B cell (primary cell): Measurements from ENCODE around the gene DNAH12. TPM values are rescaled to one million over a fixed set of nuclear protein-coding genes. Genes with fewer than 3 reads are reported as not detected.

Experiments used
- ATAC-seq: fragments of 200-7000 bp; cut with Tn5 transposase; one replicate; pipeline ENCODE4 v1.10.0; 2021; ENCODE audit warnings: low read depth, mild to moderate bottlenecking, moderate number of reproducible peaks, moderate library complexity
- CTCF ChIA-PET: fragments of 350-600 bp; sonication (Branson Sonifier 250); formaldehyde crosslinking; loops from one replicate; lab custom pipeline; 2021; ENCODE audit warnings: antibody characterized with exemption, inconsistent platforms; lab: Charles Lee
- POLR2A ChIA-PET: fragments of 350-600 bp; sonication (Branson Sonifier 250); formaldehyde crosslinking; loops from one replicate; lab custom pipeline; 2021; ENCODE audit warnings: antibody characterized with exemption; lab: Charles Lee
- DNase-seq: peaks from one replicate; pipeline ENCODE4 v3.0.0; 2013
- H2AFZ ChIP-seq: 2 replicates; pipeline ENCODE4 v1.6.1; 2012; ENCODE audit warnings: mild to moderate bottlenecking, low read depth, low read length; ENCODE audit not compliant: insufficient read depth, poor library complexity, severe bottlenecking
- H3K27ac ChIP-seq, 2 donors: 1 replicate in 1 of 2; 2 replicates in 1 of 2; pipeline ENCODE4 v1.5.1; 2012 to 2013; ENCODE audit warnings: low read length in 2 of 2, mild to moderate bottlenecking in 2 of 2, moderate library complexity in 1 of 2
- H3K27me3 ChIP-seq, 4 experiments: fragments of 200-600 bp in 1 of 4; sonication (generic) in 1 of 4; replicated peaks in 1 of 4; 1 replicate in 2 of 4; 2 replicates in 2 of 4; pipeline versions ENCODE4 v1.6.1 to v1.7.0; 2013 to 2016; ENCODE audit warnings: low read length in 3 of 4, mild to moderate bottlenecking in 2 of 4, mixed read lengths in 1 of 4, moderate library complexity in 1 of 4; ENCODE audit not compliant: insufficient read depth in 4 of 4, control insufficient read depth in 3 of 4; ENCODE audit errors: control extremely low read depth in 1 of 4
- H3K36me3 ChIP-seq, 2 experiments: replicated peaks in 1 of 2; 1 replicate in 1 of 2; 2 replicates in 1 of 2; pipeline versions ENCODE4 v1.6.1 to v1.7.1; 2013; ENCODE audit warnings: low read length in 1 of 2; ENCODE audit not compliant: insufficient read depth in 2 of 2, control insufficient read depth in 1 of 2; ENCODE audit errors: control extremely low read depth in 1 of 2, extremely low read depth in 1 of 2
- H3K4me1 ChIP-seq, 2 donors: fragments of 200-600 bp in 1 of 2; sonication (generic) in 1 of 2; 1 replicate in 1 of 2; 2 replicates in 1 of 2; pipeline versions ENCODE4 v1.5.1 to v1.6.1; 2013 to 2017; ENCODE audit warnings: low read length in 2 of 2; ENCODE audit not compliant: control insufficient read depth in 2 of 2, insufficient read depth in 2 of 2
- H3K4me2 ChIP-seq: replicated peaks from 2 replicates; pipeline ENCODE3; 2012; ENCODE audit warnings: mild to moderate bottlenecking, low read depth, low read length; ENCODE audit not compliant: poor library complexity, severe bottlenecking
- H3K4me3 ChIP-seq, 5 experiments: fragments of 200-600 bp in 1 of 5; sonication (generic) in 1 of 5; 1 replicate in 3 of 5; 2 replicates in 2 of 5; pipeline versions ENCODE4 v1.5.1 to v1.7.0; 2011 to 2016; ENCODE audit warnings: low read length in 4 of 5, mild to moderate bottlenecking in 4 of 5, low read depth in 2 of 5, control low read depth in 1 of 5, moderate library complexity in 1 of 5; ENCODE audit not compliant: insufficient read depth in 1 of 5; ENCODE audit errors: control extremely low read depth in 1 of 5, extremely low read depth in 1 of 5
- H3K79me2 ChIP-seq: fragments of 200-600 bp; sonication (generic); one replicate; pipeline ENCODE4 v1.6.0; 2016; ENCODE audit warnings: low read length; ENCODE audit not compliant: control insufficient read depth, insufficient read depth
- H3K9ac ChIP-seq: fragments of 200-600 bp; sonication (generic); 2 replicates; pipeline ENCODE4 v1.6.1; 2017; ENCODE audit warnings: mild to moderate bottlenecking, low read length, moderate library complexity
- H3K9me3 ChIP-seq, 3 donors: one replicate each; pipeline versions ENCODE4 v1.6.1 to v1.7.1; 2013; ENCODE audit warnings: low read length in 2 of 3; ENCODE audit not compliant: control insufficient read depth in 2 of 3, insufficient read depth in 1 of 3; ENCODE audit errors: control extremely low read depth in 1 of 3
- H4K20me1 ChIP-seq: 2 replicates; pipeline ENCODE4 v1.6.0; 2012; ENCODE audit warnings: mild to moderate bottlenecking, low read length; ENCODE audit not compliant: insufficient read depth, control insufficient read depth, poor library complexity, severe bottlenecking
- H3K27ac Mint-ChIP-seq: one replicate; pipeline ENCODE4 v1.8.0; 2021; ENCODE audit warnings: mixed read lengths
- H3K27me3 Mint-ChIP-seq: one replicate; pipeline ENCODE4 v1.8.0; 2021; ENCODE audit warnings: mixed read lengths
- H3K4me1 Mint-ChIP-seq: one replicate; pipeline ENCODE4 v1.8.0; 2021; ENCODE audit warnings: mixed read lengths
- H3K4me3 Mint-ChIP-seq: one replicate; pipeline ENCODE4 v1.8.0; 2021; ENCODE audit warnings: mixed read lengths
- H3K9me3 Mint-ChIP-seq: one replicate; pipeline ENCODE4 v1.8.0; 2022; ENCODE audit warnings: mixed read lengths; ENCODE audit not compliant: insufficient read depth
- CTCF ChIP-seq: fragments of 200-600 bp; IDR thresholded peaks from one replicate; pipeline ENCODE4 v1.8.0; 2022; ENCODE audit warnings: antibody characterized with exemption, mild to moderate bottlenecking
- EZH2 ChIP-seq: IDR thresholded peaks from 2 replicates; pipeline ENCODE4 v1.6.1; 2012; ENCODE audit warnings: borderline replicate concordance, low read depth, mild to moderate bottlenecking, moderate library complexity, low read length; ENCODE audit not compliant: insufficient read depth, poor library complexity, severe bottlenecking
- WGBS: methylation state at CpG from one replicate; pipeline ENCODE4 v1.1.5; 2013; ENCODE audit warnings: missing lambda C conversion rate; ENCODE audit not compliant: insufficient coverage; 5-methylcytosine and 5-hydroxymethylcytosine counted together
- intact Hi-C: fragments of 100-400 bp; cut with micrococcal nuclease; formaldehyde crosslinking; loops from one replicate; pipeline ENCODE4 v1.10.0; 2022
- polyA plus RNA-seq: library from polyadenylated mRNA; depleted of rRNA; stranded (reverse); fragments of >200 nt; gene quantifications from 2 replicates; pipeline ENCODE4 v1.2.3, GENCODE V29; 2012
- total RNA-seq, 2 donors: library from RNA; stranded (reverse); fragments of 120-200 nt in 1 of 2; gene quantifications; 1 replicate in 1 of 2; 2 replicates in 1 of 2; pipeline versions ENCODE4 v1.2.3 to v1.2.4, GENCODE V29; 2013 to 2022

DNAH12 gene
- total and polyA plus RNA-seq, 2 donors (not counting 1 experiment from before 2014, with no cell fraction given) = 0.09 to 0.17 TPM

DNA sequence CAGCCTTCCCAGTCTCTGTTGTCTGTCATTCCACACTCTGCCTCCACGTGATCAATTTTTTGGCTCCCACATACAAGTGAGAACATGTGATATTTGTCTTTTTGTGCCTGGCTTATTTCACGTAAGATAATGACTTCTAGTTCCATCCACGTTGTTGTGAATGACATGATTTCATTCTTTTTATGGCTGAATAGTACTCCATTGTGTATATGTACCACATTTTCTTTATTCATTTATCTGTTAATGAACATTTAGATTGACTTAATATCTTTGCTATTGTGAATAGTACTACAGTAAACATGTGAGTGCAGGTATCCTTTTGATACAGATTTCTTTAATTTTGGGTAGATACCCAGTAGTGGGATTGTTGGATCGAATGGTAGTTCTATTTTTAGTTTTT, 283.0 kb downstream of the DNAH12 start:
- ATAC-seq (no peak), DNase-seq (no peak)
- Histone ChIP-seq H2AFZ (no peak overlapping the region), H3K9ac (no peak overlapping the region), H3K9me3 (peaks cover 0 to 3% (median 0%) of the 10 kb centered on the region in 3 donors), H3K4me2 (no peak overlapping the region), H4K20me1 (no peaks in the 10 kb centered on the region), H3K27me3 (no peaks in the 10 kb centered on the region), H3K4me1 (no peaks in the 10 kb centered on the region), H3K36me3 (peaks cover 24 to 75% of the 10 kb centered on the region in 2 experiments), H3K4me3 (no peak overlapping the region), H3K27ac (no peak overlapping the region), H3K79me2 (peaks cover 9% of the 10 kb centered on the region)
- 88% methylated on average over 1 of the region's 4 CpGs for WGBS
- CTCF ChIA-PET = no interaction called here
- Mint-ChIP-seq H3K4me1 (no peaks in the 10 kb centered on the region), H3K27me3 (no peaks in the 10 kb centered on the region), H3K27ac (no peak overlapping the region), H3K4me3 (no peak overlapping the region), H3K9me3 (peaks cover 7% of the 10 kb centered on the region)
- TF ChIP-seq CTCF (no peak), EZH2 (no peak)
- POLR2A ChIA-PET = no interaction called here
- intact Hi-C loops = no loop called here

DNA sequence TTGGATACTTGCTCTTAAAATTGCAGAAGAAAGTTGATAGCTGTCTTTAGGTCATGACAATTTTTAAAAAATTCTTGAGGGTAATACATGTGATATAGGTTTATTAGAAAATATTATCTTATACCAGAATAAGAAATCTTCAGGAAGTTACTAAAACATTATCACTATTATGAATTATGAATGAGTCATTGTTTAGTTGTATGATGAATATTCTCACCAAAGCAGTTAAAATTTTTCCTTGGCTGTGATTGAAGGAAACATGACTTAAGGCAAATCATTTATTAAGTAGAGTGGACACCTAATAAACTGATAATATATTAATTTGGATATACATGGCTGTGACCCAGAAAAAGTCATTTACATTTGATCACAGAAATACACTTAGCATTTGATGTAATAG, 286.5 kb downstream of the DNAH12 start:
- intact Hi-C loops = no loop called here
- H2AFZ ChIP-seq = no peak overlapping the region

More for the DNA sequence above, 286.5 kb downstream of the DNAH12 start:
- H3K4me3 Mint-ChIP-seq = no peak overlapping the region
- TF ChIP-seq CTCF (no peak), EZH2 (no peak)
- POLR2A ChIA-PET = interaction anchor here (0.6 kb wide), 1 partner anchor 58 kb away, joined by 5 read pairs; the partner anchor contains the start of gene HESX1
- DNase-seq = no peak
- peaks cover 3% of the 10 kb centered on the region for H3K9me3 Mint-ChIP-seq
- CTCF ChIA-PET = interaction anchor here (0.9 kb wide), 1 partner anchor 88 kb away, joined by 3 read pairs; no protein-coding TSS in a partner anchor
- Histone ChIP-seq H3K9me3 (peaks cover 0 to under 1% (median 0%) of the 10 kb centered on the region in 3 donors), H3K4me3 (no peak overlapping the region), H3K36me3 (peaks cover 22 to 74% of the 10 kb centered on the region in 2 experiments), H3K27me3 (no peaks in the 10 kb centered on the region), H3K4me2 (no peak overlapping the region), H3K4me1 (no peaks in the 10 kb centered on the region), H4K20me1 (no peaks in the 10 kb centered on the region), H3K79me2 (no peaks in the 10 kb centered on the region), H3K9ac (no peak overlapping the region), H3K27ac (no peak overlapping the region)
- no peaks in the 10 kb centered on the region for H3K27me3 Mint-ChIP-seq
- no peak for ATAC-seq
- H3K4me1 Mint-ChIP-seq = no peaks in the 10 kb centered on the region
- H3K27ac Mint-ChIP-seq = no peak overlapping the region
